ENCODE measurements around the gene LRRC1.

Gene LRRC1

GRCh38 chr6:53926505-53926904, 131.7 kb downstream of the LRRC1 start:
- Histone ChIP-seq H3K27me3 (replicated peaks; ENCODE audit: control insufficient read depth, insufficient read depth, low read length, poor library complexity, severe bottlenecking) (no peaks in the 10 kb centered on the region), H3K4me1 (ENCODE audit: control insufficient read depth, insufficient read depth, low read length, poor library complexity, severe bottlenecking) (no peaks in the 10 kb centered on the region), H3K9me3 (ENCODE audit: control insufficient read depth, low read length) (no peaks in the 10 kb centered on the region), H3K36me3 (ENCODE audit: control insufficient read depth, insufficient read depth, low read length) (no peaks in the 10 kb centered on the region), H3K4me3 (ENCODE audit: insufficient read depth, low read depth, low read length, poor library complexity, severe bottlenecking) (no peak overlapping the region), H3K27ac (ENCODE audit: insufficient read depth, low read length, poor library complexity, severe bottlenecking) (no peak overlapping the region)
- DNase-seq = no peak

- no peak for DNase-seq
- Histone ChIP-seq H3K27me3 (replicated peaks; ENCODE audit: control insufficient read depth, insufficient read depth, low read length, poor library complexity, severe bottlenecking) (no peaks in the 10 kb centered on the region), H3K9me3 (ENCODE audit: control insufficient read depth, low read length) (no peaks in the 10 kb centered on the region), H3K4me3 (ENCODE audit: insufficient read depth, low read depth, low read length, poor library complexity, severe bottlenecking) (no peak overlapping the region), H3K27ac (ENCODE audit: insufficient read depth, low read length, poor library complexity, severe bottlenecking) (no peak overlapping the region), H3K36me3 (ENCODE audit: control insufficient read depth, insufficient read depth, low read length) (no peaks in the 10 kb centered on the region), H3K4me1 (ENCODE audit: control insufficient read depth, insufficient read depth, low read length, poor library complexity, severe bottlenecking) (no peaks in the 10 kb centered on the region)
Observed at GRCh38 chr6:53928641-53929040, 133.8 kb downstream of the LRRC1 start.

- H3K9me3 ChIP-seq (ENCODE audit: control insufficient read depth, low read length) = no peaks in the 10 kb centered on the region
- no peak for DNase-seq
- no peak overlapping the region for H3K27ac ChIP-seq (ENCODE audit: insufficient read depth, low read length, poor library complexity, severe bottlenecking)
- no peaks in the 10 kb centered on the region for H3K27me3 ChIP-seq (replicated peaks; ENCODE audit: control insufficient read depth, insufficient read depth, low read length, poor library complexity, severe bottlenecking)
- no peak overlapping the region for H3K4me3 ChIP-seq (ENCODE audit: insufficient read depth, low read depth, low read length, poor library complexity, severe bottlenecking)
- H3K36me3 ChIP-seq (ENCODE audit: control insufficient read depth, insufficient read depth, low read length) = no peaks in the 10 kb centered on the region
- H3K4me1 ChIP-seq (ENCODE audit: control insufficient read depth, insufficient read depth, low read length, poor library complexity, severe bottlenecking) = no peaks in the 10 kb centered on the region
Observed at GRCh38 chr6:53929041-53929820, 134.4 kb downstream of the LRRC1 start.

- Histone ChIP-seq H3K4me3 (ENCODE audit: insufficient read depth, low read depth, low read length, poor library complexity, severe bottlenecking) (no peak overlapping the region), H3K9me3 (ENCODE audit: control insufficient read depth, low read length) (no peaks in the 10 kb centered on the region), H3K36me3 (ENCODE audit: control insufficient read depth, insufficient read depth, low read length) (no peaks in the 10 kb centered on the region), H3K27ac (ENCODE audit: insufficient read depth, low read length, poor library complexity, severe bottlenecking) (no peak overlapping the region), H3K4me1 (ENCODE audit: control insufficient read depth, insufficient read depth, low read length, poor library complexity, severe bottlenecking) (no peaks in the 10 kb centered on the region), H3K27me3 (replicated peaks; ENCODE audit: control insufficient read depth, insufficient read depth, low read length, poor library complexity, severe bottlenecking) (no peaks in the 10 kb centered on the region)
- DNase-seq = no peak
Observed at GRCh38 chr6:53929821-53930120, 135.0 kb downstream of the LRRC1 start.

DNA sequence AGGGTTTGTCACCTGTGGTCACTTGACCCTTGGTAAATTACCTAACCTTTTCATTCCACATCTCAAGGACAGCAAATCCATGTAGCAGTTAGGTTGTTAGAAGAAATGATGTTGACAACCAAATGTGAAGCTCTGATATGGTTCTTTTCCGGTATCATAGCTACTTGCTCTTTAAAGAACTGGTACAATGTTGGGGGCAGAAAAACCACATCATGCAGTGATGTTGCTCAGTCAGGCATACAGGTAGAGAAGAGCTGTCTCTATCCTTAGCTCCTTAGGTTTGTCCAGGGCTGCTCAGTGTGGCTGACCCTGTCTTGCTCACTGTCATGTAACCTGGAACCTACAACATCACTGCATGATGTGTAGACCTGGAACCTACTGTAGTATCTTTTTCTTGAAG, 135.5 kb downstream of the LRRC1 start:
- no peak overlapping the region for H3K27ac ChIP-seq (ENCODE audit: insufficient read depth, low read length, poor library complexity, severe bottlenecking)
- H3K36me3 ChIP-seq (ENCODE audit: control insufficient read depth, insufficient read depth, low read length) = no peaks in the 10 kb centered on the region
- H3K4me3 ChIP-seq (ENCODE audit: insufficient read depth, low read depth, low read length, poor library complexity, severe bottlenecking) = no peak overlapping the region
- H3K4me1 ChIP-seq (ENCODE audit: control insufficient read depth, insufficient read depth, low read length, poor library complexity, severe bottlenecking) = no peaks in the 10 kb centered on the region
- H3K9me3 ChIP-seq (ENCODE audit: control insufficient read depth, low read length) = no peaks in the 10 kb centered on the region
- DNase-seq = no peak
- H3K27me3 ChIP-seq (replicated peaks; ENCODE audit: control insufficient read depth, insufficient read depth, low read length, poor library complexity, severe bottlenecking) = no peaks in the 10 kb centered on the region

GRCh38 chr6:53931086-53931485, 136.3 kb downstream of the LRRC1 start:
- Histone ChIP-seq H3K27ac (ENCODE audit: insufficient read depth, low read length, poor library complexity, severe bottlenecking) (no peak overlapping the region), H3K36me3 (ENCODE audit: control insufficient read depth, insufficient read depth, low read length) (no peaks in the 10 kb centered on the region), H3K4me3 (ENCODE audit: insufficient read depth, low read depth, low read length, poor library complexity, severe bottlenecking) (no peak overlapping the region), H3K9me3 (ENCODE audit: control insufficient read depth, low read length) (no peaks in the 10 kb centered on the region), H3K4me1 (ENCODE audit: control insufficient read depth, insufficient read depth, low read length, poor library complexity, severe bottlenecking) (no peaks in the 10 kb centered on the region), H3K27me3 (replicated peaks; ENCODE audit: control insufficient read depth, insufficient read depth, low read length, poor library complexity, severe bottlenecking) (no peaks in the 10 kb centered on the region)
- DNase-seq = no peak

GRCh38 chr6:53932516-53932915, 137.7 kb downstream of the LRRC1 start:
- Histone ChIP-seq H3K36me3 (ENCODE audit: control insufficient read depth, insufficient read depth, low read length) (no peaks in the 10 kb centered on the region), H3K27ac (ENCODE audit: insufficient read depth, low read length, poor library complexity, severe bottlenecking) (no peak overlapping the region), H3K9me3 (ENCODE audit: control insufficient read depth, low read length) (no peaks in the 10 kb centered on the region), H3K4me3 (ENCODE audit: insufficient read depth, low read depth, low read length, poor library complexity, severe bottlenecking) (no peak overlapping the region), H3K27me3 (replicated peaks; ENCODE audit: control insufficient read depth, insufficient read depth, low read length, poor library complexity, severe bottlenecking) (no peaks in the 10 kb centered on the region), H3K4me1 (ENCODE audit: control insufficient read depth, insufficient read depth, low read length, poor library complexity, severe bottlenecking) (no peaks in the 10 kb centered on the region)
- DNase-seq = no peak

DNA sequence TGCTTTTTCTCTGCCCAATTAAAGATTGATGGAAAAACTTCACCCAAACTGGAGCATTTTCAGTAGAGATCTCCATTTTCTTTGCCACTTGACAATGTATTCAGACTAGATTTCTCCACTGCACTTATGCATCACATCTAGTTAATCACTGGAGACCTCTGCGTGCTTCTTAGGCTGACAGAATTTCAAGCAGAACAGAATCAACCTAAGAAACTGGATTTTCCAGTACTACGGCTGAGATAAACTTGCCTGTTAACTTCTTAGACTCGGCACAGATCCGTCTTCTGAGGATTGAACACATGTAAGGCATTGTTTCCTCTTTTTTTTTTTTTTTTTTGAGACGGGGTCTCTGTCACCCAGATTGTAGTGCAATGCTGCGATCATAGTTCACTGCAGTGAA, 139.2 kb downstream of the LRRC1 start:
- Histone ChIP-seq H3K27me3 (replicated peaks; ENCODE audit: control insufficient read depth, insufficient read depth, low read length, poor library complexity, severe bottlenecking) (no peaks in the 10 kb centered on the region), H3K9me3 (ENCODE audit: control insufficient read depth, low read length) (no peaks in the 10 kb centered on the region), H3K4me1 (ENCODE audit: control insufficient read depth, insufficient read depth, low read length, poor library complexity, severe bottlenecking) (no peaks in the 10 kb centered on the region), H3K4me3 (ENCODE audit: insufficient read depth, low read depth, low read length, poor library complexity, severe bottlenecking) (no peak overlapping the region), H3K36me3 (ENCODE audit: control insufficient read depth, insufficient read depth, low read length) (no peaks in the 10 kb centered on the region), H3K27ac (ENCODE audit: insufficient read depth, low read length, poor library complexity, severe bottlenecking) (no peak overlapping the region)
- DNase-seq = no peak

GRCh38 chr6:53937461-53937860, 142.7 kb downstream of the LRRC1 start:
- no peak for DNase-seq
- no peaks in the 10 kb centered on the region for H3K9me3 ChIP-seq (ENCODE audit: control insufficient read depth, low read length)

DNA sequence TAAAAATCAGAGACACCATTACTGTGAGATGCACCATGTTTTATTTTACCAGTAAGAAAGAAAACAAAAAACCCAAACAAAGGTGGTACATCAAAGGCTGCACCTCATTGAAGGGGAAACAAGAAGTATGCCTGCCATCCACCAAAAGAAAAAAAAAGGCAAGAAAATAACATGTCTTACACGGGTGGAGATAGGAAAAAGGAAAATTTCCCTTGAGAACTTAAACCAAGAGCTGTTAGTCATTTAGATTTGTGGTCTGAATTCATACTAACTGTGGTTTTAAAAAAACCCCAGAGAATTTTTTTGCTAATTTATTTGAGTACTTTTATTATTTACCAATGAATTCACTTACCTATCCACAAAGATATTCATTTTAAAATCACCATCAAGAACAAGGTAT, 144.0 kb downstream of the LRRC1 start:
- Histone ChIP-seq H3K36me3 (ENCODE audit: control insufficient read depth, insufficient read depth, low read length) (no peaks in the 10 kb centered on the region), H3K27me3 (replicated peaks; ENCODE audit: control insufficient read depth, insufficient read depth, low read length, poor library complexity, severe bottlenecking) (no peaks in the 10 kb centered on the region), H3K9me3 (ENCODE audit: control insufficient read depth, low read length) (no peaks in the 10 kb centered on the region), H3K4me3 (ENCODE audit: insufficient read depth, low read depth, low read length, poor library complexity, severe bottlenecking) (no peak overlapping the region), H3K27ac (ENCODE audit: insufficient read depth, low read length, poor library complexity, severe bottlenecking) (no peak overlapping the region), H3K4me1 (ENCODE audit: control insufficient read depth, insufficient read depth, low read length, poor library complexity, severe bottlenecking) (no peaks in the 10 kb centered on the region)
- no peak for DNase-seq

More at GRCh38 chr6:53937461-53937860, 142.7 kb downstream of the LRRC1 start:
- no peak overlapping the region for H3K4me3 ChIP-seq (ENCODE audit: insufficient read depth, low read depth, low read length, poor library complexity, severe bottlenecking)
- H3K27ac ChIP-seq (ENCODE audit: insufficient read depth, low read length, poor library complexity, severe bottlenecking) = no peak overlapping the region
- H3K27me3 ChIP-seq (replicated peaks; ENCODE audit: control insufficient read depth, insufficient read depth, low read length, poor library complexity, severe bottlenecking) = no peaks in the 10 kb centered on the region
- H3K4me1 ChIP-seq (ENCODE audit: control insufficient read depth, insufficient read depth, low read length, poor library complexity, severe bottlenecking) = no peaks in the 10 kb centered on the region
- H3K36me3 ChIP-seq (ENCODE audit: control insufficient read depth, insufficient read depth, low read length) = no peaks in the 10 kb centered on the region
